ENCODE data around the gene ANKRD13A.

DNA sequence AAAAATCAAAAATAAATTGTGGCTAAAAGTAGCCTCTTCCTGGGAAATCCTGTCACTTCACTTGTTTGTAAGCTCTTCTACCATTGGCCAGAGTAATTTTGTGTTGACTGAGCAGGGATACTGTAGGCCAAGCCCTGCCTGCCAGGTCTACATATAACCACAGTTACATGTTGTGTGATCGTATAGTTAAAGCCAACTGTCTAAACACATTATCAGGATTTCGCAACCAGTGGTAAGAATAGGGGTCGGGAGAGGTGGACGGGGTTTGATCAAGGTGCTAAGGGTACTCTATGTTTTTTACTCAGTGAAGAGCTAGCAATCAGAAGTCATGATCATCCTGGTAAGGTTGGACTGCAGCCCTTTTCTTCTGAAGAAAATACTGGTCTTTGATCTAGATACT lies 13.4 kb downstream of the ANKRD13A start:
- TF ChIP-seq EZH2 (IDR thresholded peaks at IDR 0.05) (no peak), TCF7L2 (IDR thresholded peaks at IDR 0.05; ENCODE audit: borderline replicate concordance, extremely low read depth, insufficient read depth, insufficient read length) (no peak), EZH2phosphoT487 (IDR thresholded peaks at IDR 0.05; ENCODE audit: borderline replicate concordance) (no peak), JUND (IDR thresholded peaks at IDR 0.05) (no peak), CEBPB (IDR thresholded peaks at IDR 0.05; ENCODE audit: low read depth) (no peak), ZNF274 (IDR thresholded peaks at IDR 0.05; ENCODE audit: low read depth, low read length) (no peak), EGR1 (IDR thresholded peaks at IDR 0.05; ENCODE audit: low read depth) (no peak), POLR2AphosphoS5 (IDR thresholded peaks at IDR 0.05; ENCODE audit: low read depth, low read length) (no peak), POLR2A (IDR thresholded peaks at IDR 0.05; ENCODE audit: borderline replicate concordance, extremely low read depth, insufficient read depth, insufficient read length) (no peak), RAD21 (IDR thresholded peaks at IDR 0.05; ENCODE audit: low read depth) (no peak)
- TF ChIP-seq, protein P1, sequence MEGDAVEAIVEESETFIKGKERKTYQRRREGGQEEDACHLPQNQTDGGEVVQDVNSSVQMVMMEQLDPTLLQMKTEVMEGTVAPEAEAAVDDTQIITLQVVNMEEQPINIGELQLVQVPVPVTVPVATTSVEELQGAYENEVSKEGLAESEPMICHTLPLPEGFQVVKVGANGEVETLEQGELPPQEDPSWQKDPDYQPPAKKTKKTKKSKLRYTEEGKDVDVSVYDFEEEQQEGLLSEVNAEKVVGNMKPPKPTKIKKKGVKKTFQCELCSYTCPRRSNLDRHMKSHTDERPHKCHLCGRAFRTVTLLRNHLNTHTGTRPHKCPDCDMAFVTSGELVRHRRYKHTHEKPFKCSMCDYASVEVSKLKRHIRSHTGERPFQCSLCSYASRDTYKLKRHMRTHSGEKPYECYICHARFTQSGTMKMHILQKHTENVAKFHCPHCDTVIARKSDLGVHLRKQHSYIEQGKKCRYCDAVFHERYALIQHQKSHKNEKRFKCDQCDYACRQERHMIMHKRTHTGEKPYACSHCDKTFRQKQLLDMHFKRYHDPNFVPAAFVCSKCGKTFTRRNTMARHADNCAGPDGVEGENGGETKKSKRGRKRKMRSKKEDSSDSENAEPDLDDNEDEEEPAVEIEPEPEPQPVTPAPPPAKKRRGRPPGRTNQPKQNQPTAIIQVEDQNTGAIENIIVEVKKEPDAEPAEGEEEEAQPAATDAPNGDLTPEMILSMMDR (IDR thresholded peaks at IDR 0.05 in 2 of 3, conservative IDR thresholded peaks at IDR 0.05 in 1 of 3; ENCODE audit: borderline replicate concordance in 1 of 3, insufficient read depth in 1 of 3, low read depth in 2 of 3, low read length in 2 of 3), result no peak
